HFFc6 (cell line): Measurements from ENCODE around the gene SLC41A1. TPM values are rescaled to one million over a fixed set of nuclear protein-coding genes. Genes with fewer than 3 reads are reported as not detected.

Source experiments
- DNase-seq: peaks from one replicate; pipeline ENCODE4 v3.0.0-alpha.2; 2018
- H3K27ac Mint-ChIP-seq: 2 replicates; pipeline ENCODE4 v1.8.0; 2020; ENCODE audit warnings: mild to moderate bottlenecking, mixed read lengths
- H3K27me3 Mint-ChIP-seq: 2 replicates; pipeline ENCODE4 v1.8.0; 2021; ENCODE audit warnings: mild to moderate bottlenecking, moderate library complexity, mixed read lengths; ENCODE audit not compliant: insufficient read depth
- H3K36me3 Mint-ChIP-seq: 2 replicates; pipeline ENCODE4 v1.8.0; 2021; ENCODE audit warnings: low read depth, mixed read lengths
- H3K4me1 Mint-ChIP-seq: 2 replicates; pipeline ENCODE4 v1.8.0; 2020; ENCODE audit warnings: low read depth, mixed read lengths
- H3K4me3 Mint-ChIP-seq: 2 replicates; pipeline ENCODE4 v1.8.0; 2020; ENCODE audit warnings: mild to moderate bottlenecking, moderate library complexity, mixed read lengths
- H3K9me3 Mint-ChIP-seq: 2 replicates; pipeline ENCODE4 v1.8.0; 2020; ENCODE audit warnings: mild to moderate bottlenecking, mixed read lengths
- total RNA-seq, 6 experiments: library from RNA; stranded (reverse); fragmentation: NEBNext Ultra II Directional; extraction: Animal tissue kit (Norgen Biotek cat#: 25700); gene quantifications; 2 replicates in 1 of 6; 3 replicates in 5 of 6; pipeline ENCODE4 v1.2.3, GENCODE V29; 2021
- TF ChIP-seq, protein P1 (sequence below): fragments of 200-600 bp; sonication (generic); IDR thresholded peaks from 2 replicates; pipeline ENCODE4 v1.5.0; 2021; ENCODE audit warnings: antibody characterized with exemption, mild to moderate bottlenecking

SLC41A1 gene
- total RNA-seq, 6 experiments from 2014 or later: 31.6 to 39.8 (median 35.5) TPM

DNA sequence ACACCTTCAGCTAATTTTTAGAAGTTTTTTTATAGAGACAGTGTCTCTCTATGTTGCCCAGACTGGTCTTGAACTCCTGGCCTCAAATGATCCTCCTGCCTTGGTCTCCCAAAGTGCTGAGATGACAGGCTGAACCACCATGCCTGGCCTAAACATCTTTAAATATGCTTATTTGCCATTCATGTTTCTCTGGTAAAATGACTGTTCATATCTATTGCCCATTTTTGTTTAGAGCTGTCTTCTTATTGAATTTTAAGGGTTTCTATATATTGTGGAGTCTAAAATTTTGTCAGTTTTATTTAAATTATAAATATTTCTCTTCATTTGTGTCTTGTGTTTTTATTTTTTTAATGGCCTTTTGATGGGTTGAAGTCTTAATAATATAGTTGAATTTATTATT, 40.0 kb upstream of the SLC41A1 start:
- TF ChIP-seq, protein P1, sequence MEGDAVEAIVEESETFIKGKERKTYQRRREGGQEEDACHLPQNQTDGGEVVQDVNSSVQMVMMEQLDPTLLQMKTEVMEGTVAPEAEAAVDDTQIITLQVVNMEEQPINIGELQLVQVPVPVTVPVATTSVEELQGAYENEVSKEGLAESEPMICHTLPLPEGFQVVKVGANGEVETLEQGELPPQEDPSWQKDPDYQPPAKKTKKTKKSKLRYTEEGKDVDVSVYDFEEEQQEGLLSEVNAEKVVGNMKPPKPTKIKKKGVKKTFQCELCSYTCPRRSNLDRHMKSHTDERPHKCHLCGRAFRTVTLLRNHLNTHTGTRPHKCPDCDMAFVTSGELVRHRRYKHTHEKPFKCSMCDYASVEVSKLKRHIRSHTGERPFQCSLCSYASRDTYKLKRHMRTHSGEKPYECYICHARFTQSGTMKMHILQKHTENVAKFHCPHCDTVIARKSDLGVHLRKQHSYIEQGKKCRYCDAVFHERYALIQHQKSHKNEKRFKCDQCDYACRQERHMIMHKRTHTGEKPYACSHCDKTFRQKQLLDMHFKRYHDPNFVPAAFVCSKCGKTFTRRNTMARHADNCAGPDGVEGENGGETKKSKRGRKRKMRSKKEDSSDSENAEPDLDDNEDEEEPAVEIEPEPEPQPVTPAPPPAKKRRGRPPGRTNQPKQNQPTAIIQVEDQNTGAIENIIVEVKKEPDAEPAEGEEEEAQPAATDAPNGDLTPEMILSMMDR: no peak

DNA sequence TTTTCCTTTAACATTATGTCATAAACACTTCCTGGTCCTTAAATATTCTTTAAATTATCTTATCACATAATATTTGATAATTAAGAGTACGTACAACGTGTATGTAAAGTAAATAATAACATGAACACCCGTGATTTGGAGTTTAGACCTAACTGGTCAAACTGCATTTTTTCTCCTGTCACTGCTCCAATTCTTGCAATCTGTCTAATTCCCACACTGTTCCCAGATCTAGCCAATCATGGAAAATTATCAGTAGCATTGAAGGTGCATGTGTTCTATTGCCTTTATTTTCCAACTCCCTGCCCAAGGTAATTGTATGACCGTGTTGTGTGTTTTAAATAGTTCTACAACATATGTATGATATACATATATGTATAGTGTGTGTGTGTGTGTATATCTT, 39.0 kb upstream of the SLC41A1 start:
- TF ChIP-seq, protein P1: no peak
- Mint-ChIP-seq H3K36me3 (peaks cover 12% of the 10 kb centered on the region), H3K4me1 (no peaks in the 10 kb centered on the region), H3K27ac (no peak overlapping the region), H3K27me3 (peaks cover 30% of the 10 kb centered on the region), H3K9me3 (peaks cover 19% of the 10 kb centered on the region), H3K4me3 (no peak overlapping the region)
- no peak for DNase-seq

More for the DNA sequence above, 40.0 kb upstream of the SLC41A1 start:
- Mint-ChIP-seq H3K9me3 (peaks cover 19% of the 10 kb centered on the region), H3K4me3 (no peak overlapping the region), H3K36me3 (peaks cover 12% of the 10 kb centered on the region), H3K4me1 (no peaks in the 10 kb centered on the region), H3K27me3 (peaks cover 33% of the 10 kb centered on the region), H3K27ac (no peak overlapping the region)
- no peak for DNase-seq

DNA sequence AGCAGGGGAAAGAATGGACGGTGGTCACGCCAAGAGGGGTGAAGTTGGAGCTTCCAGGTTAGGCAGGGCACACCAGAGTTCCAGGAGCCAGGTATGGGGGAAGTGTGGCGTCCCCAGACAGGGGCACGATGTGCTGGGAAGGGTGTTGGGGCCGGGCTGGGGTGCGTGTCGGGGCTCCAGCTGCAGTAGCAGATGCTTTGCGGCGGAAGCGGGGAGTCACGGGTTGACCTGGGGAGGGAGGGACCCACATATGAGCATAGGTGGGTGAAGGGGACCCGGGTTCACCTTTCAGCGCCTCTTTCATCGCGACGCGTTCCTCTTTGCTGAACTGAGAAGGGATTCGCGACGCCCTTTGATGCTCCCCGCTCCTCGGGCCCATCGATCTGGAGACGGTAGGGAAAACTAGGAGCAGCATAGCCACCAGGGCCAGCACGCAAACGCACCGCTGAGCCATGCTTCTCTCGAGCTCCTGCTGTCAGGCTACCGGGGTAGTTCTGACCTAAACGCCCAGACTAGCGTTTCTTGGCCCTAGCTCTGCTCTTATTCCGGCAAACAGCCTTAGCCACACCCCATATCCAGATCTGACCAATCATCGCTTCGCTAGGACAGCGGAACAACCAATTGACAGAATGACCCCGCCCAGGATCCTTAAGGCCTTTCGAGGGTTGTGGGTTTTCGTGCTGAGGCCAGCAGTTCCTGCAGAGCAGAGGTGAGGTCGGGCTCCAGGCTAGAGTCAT, 36.8 kb upstream of the SLC41A1 start, which contains the start of gene PM20D1:
Gene PM20D1, minus strand, starts transcription at position 514 of the 737 bp plus-strand sequence. Its CDS starts 60 bp downstream, at position 454.
- Mint-ChIP-seq H3K9me3 (peaks cover 4% of the 10 kb centered on the region; the same call in 1 of the 2 replicates), H3K4me3 (peak within 1 kb of the TSS; percentile 68; the same call in 1 of the 2 replicates), H3K4me1 (no peaks in the 10 kb centered on the region), H3K27me3 (peaks cover 36% of the 10 kb centered on the region), H3K36me3 (no peaks in the 10 kb centered on the region; the same call in 1 of the 2 replicates), H3K27ac (no peak within 1 kb of the TSS)
- DNase-seq: no peak
- TF ChIP-seq, protein P1: no peak

DNA sequence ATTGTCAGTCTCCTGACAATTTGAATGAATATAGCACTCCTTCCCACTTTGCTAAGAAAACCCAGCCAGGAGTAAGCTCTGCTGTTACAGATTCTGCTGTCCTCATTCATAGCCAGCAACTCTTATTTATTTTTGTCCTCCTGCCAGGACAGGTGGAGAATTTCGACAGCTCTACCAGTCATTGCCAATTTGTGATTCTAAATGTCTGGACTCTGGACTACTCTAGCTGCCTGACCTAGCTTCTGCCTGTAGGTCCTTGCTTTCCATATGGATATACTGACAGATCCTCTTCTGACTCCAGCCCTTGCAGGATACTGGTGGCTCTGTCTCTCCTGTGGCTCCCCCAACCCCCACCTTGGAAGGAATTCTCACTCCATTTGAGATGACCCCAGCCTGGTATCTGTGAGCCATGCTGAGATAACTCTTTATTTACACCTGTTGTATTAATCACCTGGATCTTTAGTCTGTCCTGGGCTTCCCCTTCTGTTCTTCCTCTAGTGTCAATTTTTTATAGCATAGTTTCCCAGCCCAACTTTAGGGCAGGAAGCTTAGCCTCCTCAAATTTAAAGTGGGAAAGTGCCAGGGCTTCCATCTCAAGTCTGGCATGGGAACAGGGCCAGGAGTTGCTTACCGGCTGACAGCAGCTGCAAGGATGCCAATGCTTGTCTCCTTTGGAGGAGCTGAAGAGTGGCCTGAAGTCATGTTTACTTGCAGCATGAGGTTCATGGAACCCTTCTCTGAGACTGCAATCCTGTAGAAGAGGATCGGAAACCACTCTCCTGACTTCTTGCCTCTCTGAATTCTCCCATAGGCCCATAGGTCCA, 30.2 kb upstream of the SLC41A1 start:
- no peak for DNase-seq
- no peaks in the 10 kb centered on the region for H3K36me3 Mint-ChIP-seq

DNA sequence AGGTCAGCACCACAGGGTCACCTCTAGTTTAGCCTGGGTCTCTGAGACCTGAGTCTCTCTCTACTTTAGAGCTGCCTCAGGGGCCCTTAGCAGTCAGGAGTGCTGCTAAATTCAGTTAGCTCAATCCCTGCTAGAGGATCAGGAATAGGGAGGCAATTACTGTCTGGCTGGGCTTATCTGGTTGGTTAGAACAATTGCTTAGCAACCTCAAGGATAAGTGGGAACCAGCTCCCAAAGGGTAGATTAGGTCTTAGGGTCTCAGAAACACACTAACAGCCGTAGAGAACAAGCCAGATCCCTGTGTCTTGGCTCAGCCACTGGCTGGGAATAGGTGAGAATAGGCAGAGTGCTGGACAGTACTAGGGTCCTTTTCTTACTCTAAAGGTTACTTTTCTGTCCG, 29.2 kb upstream of the SLC41A1 start:
- Mint-ChIP-seq H3K4me3 (no peak overlapping the region), H3K27me3 (peaks cover 45% of the 10 kb centered on the region), H3K36me3 (no peaks in the 10 kb centered on the region), H3K4me1 (peaks cover 18% of the 10 kb centered on the region; the same call in 1 of the 2 replicates), H3K27ac (no peak overlapping the region), H3K9me3 (no peaks in the 10 kb centered on the region)
- DNase-seq: no peak
- TF ChIP-seq, protein P1: no peak

More for the DNA sequence above, 30.2 kb upstream of the SLC41A1 start:
- TF ChIP-seq, protein P1: no peak
- no peak overlapping the region for H3K4me3 Mint-ChIP-seq
- no peak overlapping the region for H3K27ac Mint-ChIP-seq
- peaks cover 42% of the 10 kb centered on the region for H3K27me3 Mint-ChIP-seq
- peaks cover 8% of the 10 kb centered on the region; the same call in 1 of the 2 replicates for H3K4me1 Mint-ChIP-seq
- no peaks in the 10 kb centered on the region for H3K9me3 Mint-ChIP-seq
